Measurements from ENCODE around the gene XRCC6.

Gene XRCC6

GRCh38 chr22:41660416-41660815, 39.3 kb downstream of the XRCC6 start:
- TF ChIP-seq MAX (IDR thresholded peaks at IDR 0.05) = no peak
- TF ChIP-seq TAF1 (IDR thresholded peaks at IDR 0.05; ENCODE audit: low read depth) = no peak
- TF ChIP-seq FOXM1 (IDR thresholded peaks at IDR 0.05; ENCODE audit: borderline replicate concordance, low read depth) = no peak
- no peak for TF ChIP-seq CREB1 (IDR thresholded peaks at IDR 0.05; ENCODE audit: low read depth)
- no peak for TF ChIP-seq NFIC (IDR thresholded peaks at IDR 0.05)
- no peak for TF ChIP-seq EGR1 (IDR thresholded peaks at IDR 0.05)
- TF ChIP-seq TEAD4 (IDR thresholded peaks at IDR 0.05) = no peak
- TF ChIP-seq CEBPB (IDR thresholded peaks at IDR 0.05) = no peak

- TF ChIP-seq, protein P1, sequence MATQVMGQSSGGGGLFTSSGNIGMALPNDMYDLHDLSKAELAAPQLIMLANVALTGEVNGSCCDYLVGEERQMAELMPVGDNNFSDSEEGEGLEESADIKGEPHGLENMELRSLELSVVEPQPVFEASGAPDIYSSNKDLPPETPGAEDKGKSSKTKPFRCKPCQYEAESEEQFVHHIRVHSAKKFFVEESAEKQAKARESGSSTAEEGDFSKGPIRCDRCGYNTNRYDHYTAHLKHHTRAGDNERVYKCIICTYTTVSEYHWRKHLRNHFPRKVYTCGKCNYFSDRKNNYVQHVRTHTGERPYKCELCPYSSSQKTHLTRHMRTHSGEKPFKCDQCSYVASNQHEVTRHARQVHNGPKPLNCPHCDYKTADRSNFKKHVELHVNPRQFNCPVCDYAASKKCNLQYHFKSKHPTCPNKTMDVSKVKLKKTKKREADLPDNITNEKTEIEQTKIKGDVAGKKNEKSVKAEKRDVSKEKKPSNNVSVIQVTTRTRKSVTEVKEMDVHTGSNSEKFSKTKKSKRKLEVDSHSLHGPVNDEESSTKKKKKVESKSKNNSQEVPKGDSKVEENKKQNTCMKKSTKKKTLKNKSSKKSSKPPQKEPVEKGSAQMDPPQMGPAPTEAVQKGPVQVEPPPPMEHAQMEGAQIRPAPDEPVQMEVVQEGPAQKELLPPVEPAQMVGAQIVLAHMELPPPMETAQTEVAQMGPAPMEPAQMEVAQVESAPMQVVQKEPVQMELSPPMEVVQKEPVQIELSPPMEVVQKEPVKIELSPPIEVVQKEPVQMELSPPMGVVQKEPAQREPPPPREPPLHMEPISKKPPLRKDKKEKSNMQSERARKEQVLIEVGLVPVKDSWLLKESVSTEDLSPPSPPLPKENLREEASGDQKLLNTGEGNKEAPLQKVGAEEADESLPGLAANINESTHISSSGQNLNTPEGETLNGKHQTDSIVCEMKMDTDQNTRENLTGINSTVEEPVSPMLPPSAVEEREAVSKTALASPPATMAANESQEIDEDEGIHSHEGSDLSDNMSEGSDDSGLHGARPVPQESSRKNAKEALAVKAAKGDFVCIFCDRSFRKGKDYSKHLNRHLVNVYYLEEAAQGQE (IDR thresholded peaks at IDR 0.05; ENCODE audit: low read depth) = no peak
- no peak for TF ChIP-seq EGR1 (IDR thresholded peaks at IDR 0.05)
- no peak for TF ChIP-seq TEAD4 (IDR thresholded peaks at IDR 0.05)
- no peak for TF ChIP-seq CEBPB (IDR thresholded peaks at IDR 0.05)
- no peak for TF ChIP-seq ZBTB7A (IDR thresholded peaks at IDR 0.05; ENCODE audit: low read depth)
- no peak for TF ChIP-seq NFIC (IDR thresholded peaks at IDR 0.05)
- TF ChIP-seq FOXM1 (IDR thresholded peaks at IDR 0.05; ENCODE audit: borderline replicate concordance, low read depth) = no peak
- no peak for TF ChIP-seq YY1 (IDR thresholded peaks at IDR 0.05; ENCODE audit: low read depth)
- TF ChIP-seq RAD21 (IDR thresholded peaks at IDR 0.05; ENCODE audit: low read depth) = no peak
- no peak for TF ChIP-seq MAX (IDR thresholded peaks at IDR 0.05)
- no peak for TF ChIP-seq TAF1 (IDR thresholded peaks at IDR 0.05; ENCODE audit: low read depth)
- TF ChIP-seq CREB1 (IDR thresholded peaks at IDR 0.05; ENCODE audit: low read depth) = no peak
- TF ChIP-seq, protein P2, sequence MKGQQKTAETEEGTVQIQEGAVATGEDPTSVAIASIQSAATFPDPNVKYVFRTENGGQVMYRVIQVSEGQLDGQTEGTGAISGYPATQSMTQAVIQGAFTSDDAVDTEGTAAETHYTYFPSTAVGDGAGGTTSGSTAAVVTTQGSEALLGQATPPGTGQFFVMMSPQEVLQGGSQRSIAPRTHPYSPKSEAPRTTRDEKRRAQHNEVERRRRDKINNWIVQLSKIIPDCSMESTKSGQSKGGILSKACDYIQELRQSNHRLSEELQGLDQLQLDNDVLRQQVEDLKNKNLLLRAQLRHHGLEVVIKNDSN (IDR thresholded peaks at IDR 0.05) = no peak
- TF ChIP-seq TCF12 (IDR thresholded peaks at IDR 0.05; ENCODE audit: low read depth) = no peak
- TF ChIP-seq EP300 (IDR thresholded peaks at IDR 0.05; ENCODE audit: borderline replicate concordance) = no peak
These were observed 40.0 kb downstream of the XRCC6 start for GRCh38 chr22:41661088-41661487.

DNA sequence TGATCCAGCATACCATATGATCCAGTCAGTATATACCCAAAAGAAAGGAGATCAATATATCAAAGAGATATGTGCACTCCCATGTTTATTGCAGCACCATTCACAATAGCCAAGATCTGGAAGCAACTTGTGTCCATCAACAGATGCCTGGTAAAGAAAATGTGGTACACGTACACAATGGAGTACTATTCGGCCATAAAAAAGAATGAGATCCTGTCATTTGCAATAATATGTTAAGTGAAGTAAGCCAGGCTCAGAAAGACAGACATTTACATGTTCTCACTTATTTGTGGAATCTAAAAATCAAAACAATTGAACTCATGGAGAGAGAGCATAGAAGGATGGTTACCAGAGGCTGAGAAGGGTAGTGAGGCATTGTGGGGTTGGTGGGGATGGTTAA, 40.6 kb downstream of the XRCC6 start:
- TF ChIP-seq NFIC (IDR thresholded peaks at IDR 0.05) = no peak
- TF ChIP-seq TCF12 (IDR thresholded peaks at IDR 0.05; ENCODE audit: low read depth) = no peak
- TF ChIP-seq CEBPB (IDR thresholded peaks at IDR 0.05) = no peak
- no peak for TF ChIP-seq RAD21 (IDR thresholded peaks at IDR 0.05; ENCODE audit: low read depth)
- no peak for TF ChIP-seq TAF1 (IDR thresholded peaks at IDR 0.05; ENCODE audit: low read depth)
- TF ChIP-seq, protein P2 (IDR thresholded peaks at IDR 0.05) = no peak
- no peak for TF ChIP-seq ZBTB7A (IDR thresholded peaks at IDR 0.05; ENCODE audit: low read depth)
- TF ChIP-seq YY1 (IDR thresholded peaks at IDR 0.05; ENCODE audit: low read depth) = no peak
- no peak for TF ChIP-seq FOXM1 (IDR thresholded peaks at IDR 0.05; ENCODE audit: borderline replicate concordance, low read depth)

GRCh38 chr22:41664490-41664889, 43.4 kb downstream of the XRCC6 start:
- TF ChIP-seq, protein P1 (IDR thresholded peaks at IDR 0.05; ENCODE audit: low read depth) = no peak
- TF ChIP-seq CEBPB (IDR thresholded peaks at IDR 0.05) = no peak
- TF ChIP-seq TCF12 (IDR thresholded peaks at IDR 0.05; ENCODE audit: low read depth) = no peak
- no peak for TF ChIP-seq RAD21 (IDR thresholded peaks at IDR 0.05; ENCODE audit: low read depth)
- no peak for TF ChIP-seq FOXM1 (IDR thresholded peaks at IDR 0.05; ENCODE audit: borderline replicate concordance, low read depth)
- no peak for TF ChIP-seq CREB1 (IDR thresholded peaks at IDR 0.05; ENCODE audit: low read depth)
- TF ChIP-seq YY1 (IDR thresholded peaks at IDR 0.05; ENCODE audit: low read depth) = no peak
- TF ChIP-seq MAX (IDR thresholded peaks at IDR 0.05) = no peak
- no peak for TF ChIP-seq TEAD4 (IDR thresholded peaks at IDR 0.05)
- TF ChIP-seq EGR1 (IDR thresholded peaks at IDR 0.05) = no peak
- TF ChIP-seq ZBTB7A (IDR thresholded peaks at IDR 0.05; ENCODE audit: low read depth) = no peak

- no peak for TF ChIP-seq EP300 (IDR thresholded peaks at IDR 0.05; ENCODE audit: borderline replicate concordance)
- TF ChIP-seq CEBPB (IDR thresholded peaks at IDR 0.05) = no peak
- no peak for TF ChIP-seq YY1 (IDR thresholded peaks at IDR 0.05; ENCODE audit: low read depth)
- TF ChIP-seq CREB1 (IDR thresholded peaks at IDR 0.05; ENCODE audit: low read depth) = no peak
- no peak for TF ChIP-seq TCF12 (IDR thresholded peaks at IDR 0.05; ENCODE audit: low read depth)
- TF ChIP-seq RAD21 (IDR thresholded peaks at IDR 0.05; ENCODE audit: low read depth) = no peak
- TF ChIP-seq TEAD4 (IDR thresholded peaks at IDR 0.05) = no peak
- TF ChIP-seq TAF1 (IDR thresholded peaks at IDR 0.05; ENCODE audit: low read depth) = no peak
- TF ChIP-seq MAX (IDR thresholded peaks at IDR 0.05) = no peak
- no peak for TF ChIP-seq FOXM1 (IDR thresholded peaks at IDR 0.05; ENCODE audit: borderline replicate concordance, low read depth)
- TF ChIP-seq, protein P1 (IDR thresholded peaks at IDR 0.05; ENCODE audit: low read depth) = no peak
These were observed 43.9 kb downstream of the XRCC6 start for GRCh38 chr22:41664951-41665350.
